Measurements from ENCODE around the gene SERPINA7.

DNA sequence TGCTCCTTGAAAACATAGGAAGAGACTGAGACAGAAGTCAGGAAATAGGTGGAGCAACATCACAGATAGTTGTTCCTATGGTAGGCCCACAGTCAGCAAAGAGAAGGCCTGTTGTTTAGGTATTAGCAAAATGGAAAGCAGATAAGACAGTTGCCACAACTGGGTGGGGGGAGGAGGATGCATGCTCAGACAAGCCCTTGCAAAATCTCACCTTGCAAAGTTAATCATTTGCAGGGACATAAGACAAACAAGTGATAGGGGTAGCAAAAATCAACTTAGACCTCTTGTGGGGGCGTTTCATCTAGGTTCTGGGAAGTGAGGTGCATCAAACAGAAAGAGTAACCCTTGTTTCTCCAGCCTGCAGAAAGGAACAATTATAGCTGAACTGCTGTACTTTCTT lies 30.7 kb downstream of the SERPINA7 start:
- TF ChIP-seq CTCF (conservative IDR thresholded peaks at IDR 0.05; ENCODE audit: low read length) (no peak), EZH2phosphoT487 (IDR thresholded peaks at IDR 0.05; ENCODE audit: borderline replicate concordance, low read depth, low read length) (no peak)
